K562 (cell line): ENCODE data around the gene OR2F1. TPM values are rescaled to one million over a fixed set of nuclear protein-coding genes. Genes with fewer than 3 reads are reported as not detected.

Experiments used
- ATAC-seq: fragments of 200-7000 bp; cut with Tn5 transposase; 3 replicates; pipeline ENCODE4 v1.9.1; 2020; ENCODE audit warnings: moderate library complexity
- BruUV-seq: library from RNA; stranded (reverse); fragments of 400-500 nt; replicated peaks from 2 replicates; lab custom pipeline; 2021; lab: Mats Ljungman, UMichigan
- CTCF ChIA-PET: fragments of 300-600 bp; formaldehyde crosslinking; extraction: SDS; loops from one replicate; lab custom pipeline; 2021; ENCODE audit warnings: low intra/inter-chr PET ratio; lab: Yijun Ruan, JAX
- POLR2A ChIA-PET: fragments of 300-600, 350-650 bp; sonication (Branson Sonifier 250); formaldehyde crosslinking; extraction: SDS; loops from one replicate; lab custom pipeline; 2021; ENCODE audit warnings: antibody characterized with exemption, inconsistent platforms; lab: Yijun Ruan, JAX
- DNase-seq, 4 experiments: peaks; one replicate each; pipeline versions ENCODE4 v3.0.0 to v3.0.0-alpha.2; 2011 to 2018; ENCODE audit warnings: low spot score in 3 of 4, mixed read lengths in 3 of 4; ENCODE audit errors: extremely low read depth in 1 of 4
- FAIRE-seq: peaks from 2 replicates; lab custom pipeline; 2011; peaks lifted over from hg19 to GRCh38; lab: Jason Lieb, UNC
- H2AFZ ChIP-seq: 2 replicates; pipeline ENCODE4 v1.6.0; 2011; ENCODE audit warnings: low read depth, low read length, control low read depth, inconsistent platforms
- H3K27ac ChIP-seq: fragments of 200-600 bp; 3 replicates; pipeline ENCODE4 v1.8.0; 2011; ENCODE audit warnings: low read depth, mild to moderate bottlenecking, control low read depth, inconsistent platforms, low read length, moderate library complexity, mixed read lengths; ENCODE audit errors: extremely low read depth
- H3K27me3 ChIP-seq, 2 experiments: fragments of 300-600 bp in 1 of 2; 2 replicates in 1 of 2; 3 replicates in 1 of 2; pipeline versions ENCODE4 v1.6.0 to v1.8.0; 2011; ENCODE audit warnings: inconsistent platforms in 2 of 2, low read length in 2 of 2, mild to moderate bottlenecking in 1 of 2, mixed read lengths in 1 of 2, moderate library complexity in 1 of 2; ENCODE audit not compliant: control insufficient read depth in 2 of 2, insufficient read depth in 2 of 2
- H3K36me3 ChIP-seq: fragments of 300-600 bp; 3 replicates; pipeline ENCODE4 v1.8.0; 2011; ENCODE audit warnings: mild to moderate bottlenecking, low read length, inconsistent platforms; ENCODE audit not compliant: control insufficient read depth, insufficient read depth
- H3K4me1 ChIP-seq, 2 experiments: fragments of 200-600 bp in 1 of 2; replicated peaks in 1 of 2; 2 replicates in 1 of 2; 3 replicates in 1 of 2; pipeline versions ENCODE4 v1.5.1 to v1.8.0; 2011; ENCODE audit warnings: inconsistent platforms in 2 of 2, low read length in 2 of 2, mild to moderate bottlenecking in 1 of 2, mixed read lengths in 1 of 2, moderate library complexity in 1 of 2; ENCODE audit not compliant: control insufficient read depth in 2 of 2, insufficient read depth in 2 of 2
- H3K4me2 ChIP-seq: 2 replicates; pipeline ENCODE4 v1.6.1; 2011; ENCODE audit warnings: low read length, control low read depth, inconsistent platforms, mixed read lengths; ENCODE audit not compliant: insufficient read depth
- H3K4me3 ChIP-seq: fragments of 200-600 bp; sonication (generic), shearing (Covaris generic); 2 replicates; pipeline ENCODE4 v1.5.1; 2016; ENCODE audit warnings: control low read depth, inconsistent platforms
- H3K79me2 ChIP-seq: fragments of 200-600 bp; 3 replicates; pipeline ENCODE4 v1.8.0; 2011; ENCODE audit warnings: low read length, inconsistent platforms; ENCODE audit not compliant: control insufficient read depth, insufficient read depth
- H3K9ac ChIP-seq, 2 experiments: 2 replicates each; pipeline versions ENCODE4 v1.6.0 to v1.6.1; 2011; ENCODE audit warnings: low read depth in 2 of 2, low read length in 2 of 2, control low read depth in 1 of 2, inconsistent platforms in 1 of 2, mild to moderate bottlenecking in 1 of 2, mixed read lengths in 1 of 2; ENCODE audit not compliant: insufficient read depth in 1 of 2
- H3K9me1 ChIP-seq: one replicate; pipeline ENCODE4 v1.6.0; 2011; ENCODE audit warnings: inconsistent platforms, mild to moderate bottlenecking, low read length, moderate library complexity; ENCODE audit not compliant: control insufficient read depth, insufficient read depth
- H3K9me3 ChIP-seq: replicated peaks from 2 replicates; pipeline ENCODE4 v1.5.1; 2011; ENCODE audit warnings: low read depth, low read length, inconsistent platforms; ENCODE audit not compliant: control insufficient read depth, insufficient read depth
- H4K20me1 ChIP-seq: replicated peaks from 2 replicates; pipeline ENCODE4 v1.6.1; 2011; ENCODE audit warnings: low read length, inconsistent platforms, mixed read lengths; ENCODE audit not compliant: control insufficient read depth, insufficient read depth
- ARID2 ChIP-seq: fragments of 450-650 bp; IDR thresholded peaks from 2 replicates; pipeline ENCODE4 v1.6.1; 2017; ENCODE audit warnings: antibody characterized with exemption, mild to moderate bottlenecking
- CREB3 ChIP-seq: fragments of 450-650 bp; conservative IDR thresholded peaks from 2 replicates; pipeline ENCODE4 v1.6.1; 2016; ENCODE audit warnings: missing genetic modification characterization, low read depth, mild to moderate bottlenecking, missing compliant biosample characterization, moderate library complexity
- CXXC5 ChIP-seq: fragments of 250-450 bp; sonication (Bioruptor Pico); IDR thresholded peaks from 2 replicates; pipeline ENCODE4 v1.8.0; 2022; ENCODE audit warnings: inconsistent platforms, mild to moderate bottlenecking, moderate library complexity
- EP400 ChIP-seq: fragments of 450-650 bp; IDR thresholded peaks from 2 replicates; pipeline ENCODE4 v1.6.1; 2017; ENCODE audit warnings: antibody characterized with exemption, mild to moderate bottlenecking, moderate library complexity
- EWSR1 ChIP-seq: fragments of 450-650 bp; IDR thresholded peaks from 2 replicates; pipeline ENCODE4 v1.6.1; 2018; ENCODE audit warnings: borderline replicate concordance, mild to moderate bottlenecking, low read depth, moderate library complexity; ENCODE audit not compliant: partially characterized antibody
- EZH2 ChIP-seq: IDR thresholded peaks from 2 replicates; pipeline ENCODE4 v1.6.1; 2012; ENCODE audit warnings: low read depth, mild to moderate bottlenecking, inconsistent platforms, low read length, borderline replicate concordance
- FIP1L1 ChIP-seq: fragments of 200-400 bp; formaldehyde crosslinking; IDR thresholded peaks from 2 replicates; pipeline ENCODE4 v1.6.1; 2018; ENCODE audit warnings: mild to moderate bottlenecking, low read depth, low read length; ENCODE audit not compliant: poor library complexity, severe bottlenecking
- FOXA1 ChIP-seq: fragments of 450-650 bp; IDR thresholded peaks from 2 replicates; pipeline ENCODE4 v1.6.1; 2016; ENCODE audit warnings: mild to moderate bottlenecking, borderline replicate concordance
- FOXJ3 ChIP-seq: sonication (generic); formaldehyde crosslinking; IDR thresholded peaks from 2 replicates; pipeline ENCODE4 v1.4.0; 2020; ENCODE audit warnings: mild to moderate bottlenecking, missing genetic modification reagents
- HEY1 ChIP-seq: fragments of 250-450 bp; sonication (Bioruptor Pico); IDR thresholded peaks from 2 replicates; pipeline ENCODE4 v1.5.0; 2020; ENCODE audit warnings: mild to moderate bottlenecking, moderate library complexity, borderline replicate concordance
- JUNB ChIP-seq: fragments of 450-650 bp; formaldehyde crosslinking; conservative IDR thresholded peaks from 2 replicates; pipeline ENCODE4 v1.4.0; 2020; ENCODE audit warnings: mild to moderate bottlenecking
- MCM7 ChIP-seq, 2 experiments: fragments of 450-650 bp; IDR thresholded peaks; 2 replicates each; pipeline ENCODE4 v1.6.1; 2016 to 2018
- NCOA1 ChIP-seq: fragments of 450-650 bp; IDR thresholded peaks from 2 replicates; pipeline ENCODE4 v1.6.1; 2016; ENCODE audit warnings: low read depth
- PHB2 ChIP-seq: fragments of 450-650 bp; IDR thresholded peaks from 2 replicates; pipeline ENCODE4 v1.6.1; 2017; ENCODE audit warnings: low read depth
- RFX7 ChIP-seq: fragments of 250-450 bp; sonication (Bioruptor Pico); IDR thresholded peaks from 2 replicates; pipeline ENCODE4 v1.5.1; 2021; ENCODE audit warnings: mild to moderate bottlenecking
- TCF15 ChIP-seq: fragments of 250-450 bp; sonication (Bioruptor Pico); IDR thresholded peaks from 2 replicates; pipeline ENCODE4 v1.8.0; 2022; ENCODE audit warnings: moderate library complexity, mild to moderate bottlenecking, inconsistent platforms
- TCFL5 ChIP-seq: fragments of 250-450 bp; sonication (Bioruptor Pico); conservative IDR thresholded peaks from 2 replicates; pipeline ENCODE4 v1.6.1; 2021; ENCODE audit warnings: mild to moderate bottlenecking, moderate library complexity, matching md5 sums
- UBTF ChIP-seq, 2 experiments: IDR thresholded peaks; 2 replicates each; pipeline ENCODE4 v1.6.1; 2012; ENCODE audit warnings: improper control_type of control experiment in 2 of 2, low read depth in 2 of 2, low read length in 2 of 2, borderline replicate concordance in 1 of 2
- ZBTB9 ChIP-seq: fragments of 450-650 bp; formaldehyde crosslinking; IDR thresholded peaks from 2 replicates; pipeline ENCODE4 v1.4.0; 2020; ENCODE audit warnings: mild to moderate bottlenecking, moderate library complexity
- ZKSCAN3 ChIP-seq: fragments of 250-450 bp; sonication (Bioruptor Pico); IDR thresholded peaks from 2 replicates; pipeline ENCODE4 v1.4.0; 2020
- WGBS: fragments of 100-300 bp; shearing (Covaris generic); methylation state at CpG from one replicate; pipeline ENCODE4 v1.1.6; 2016; ENCODE audit warnings: low coverage, mixed read lengths; ENCODE audit not compliant: insufficient coverage; ENCODE audit errors: missing lambda C conversion rate; 5-methylcytosine and 5-hydroxymethylcytosine counted together
- in situ Hi-C: fragments of 300-500 bp; cut with MboI; formaldehyde crosslinking; loops from 4 replicates; pipeline ENCODE4 v1.15.0; 2018; ENCODE audit warnings: inconsistent platforms, mixed read lengths
- intact Hi-C: fragments of 100-400 bp; cut with micrococcal nuclease; formaldehyde crosslinking; loops from 2 replicates; pipeline ENCODE4 v1.14.2; 2022
- polyA plus RNA-seq, 8 experiments: library from polyadenylated mRNA; depleted of rRNA in 4 of 8; stranded (reverse) in 5 of 8; unstranded in 3 of 8; fragments of >200 nt; fragmentation: Nextera tagmentation in 2 of 8; fragmentation: Illumina TruSeq in 1 of 8; extraction: Ambion mirVana in 2 of 8; extraction: Trizol in 1 of 8; gene quantifications; 2 replicates each; pipeline versions ENCODE4 v1.2.1 to v1.2.3, GENCODE V29; 2011 to 2014; ENCODE audit warnings: inconsistent platforms in 1 of 8, missing spikeins in 1 of 8
- total RNA-seq, 7 experiments: library from RNA; depleted of rRNA in 6 of 7; stranded (reverse); fragments of >200 nt in 6 of 7; fragmentation: Illumina TruSeq in 2 of 7; extraction: Trizol in 2 of 7; gene quantifications; 2 replicates each; pipeline versions ENCODE4 v1.2.1 to v1.2.3, GENCODE V29; 2011 to 2021; ENCODE audit warnings: low replicate concordance in 1 of 7

OR2F1 gene
- total and polyA plus RNA-seq, 9 of the 15 experiments (the other 6 are each of a cell fraction or from before 2014, with no cell fraction given): not detected

- CTCF ChIA-PET: no interaction called here
- no TSS peak for BruUV-seq
These were observed 46.9 kb downstream of the OR2F1 start for GRCh38 chr7:144001543-144001942.

More at GRCh38 chr7:144001543-144001942, 46.9 kb downstream of the OR2F1 start:
- Histone ChIP-seq H3K4me1 (no peaks in the 10 kb centered on the region), H3K27ac (no peak overlapping the region), H3K4me2 (no peak overlapping the region), H3K79me2 (no peaks in the 10 kb centered on the region), H3K27me3 (peaks cover 0 to 5% of the 10 kb centered on the region in 2 experiments; a peak in 1 of 5 replicates), H3K9ac (no peak overlapping the region), H4K20me1 (no peaks in the 10 kb centered on the region), H3K4me3 (no peak overlapping the region), H2AFZ (no peak overlapping the region), H3K9me1 (no peaks in the 10 kb centered on the region), H3K9me3 (no peaks in the 10 kb centered on the region), H3K36me3 (no peaks in the 10 kb centered on the region)
- intact Hi-C loops: no loop called here
- DNase-seq (no peak), ATAC-seq (no peak), FAIRE-seq (no peak)
- no peak for TF ChIP-seq HEY1 (CRISPR knock-in tag)
- no peak for TF ChIP-seq CREB3 (tag)
- TF ChIP-seq EWSR1: no peak
- no peak for TF ChIP-seq ARID2
- no peak for TF ChIP-seq CXXC5 (CRISPR knock-in tag)
- TF ChIP-seq EZH2: no peak
- TF ChIP-seq ZKSCAN3 (CRISPR knock-in tag): no peak
- TF ChIP-seq TCF15 (CRISPR knock-in tag): no peak
- no peak for TF ChIP-seq JUNB (CRISPR knock-in tag)
- TF ChIP-seq ZBTB9 (CRISPR knock-in tag): no peak
- TF ChIP-seq EP400: no peak
- TF ChIP-seq TCFL5 (CRISPR knock-in tag): no peak
- no peak for TF ChIP-seq FOXJ3
- TF ChIP-seq MCM7 (IDR thresholded peaks at IDR 0.05): no peak
- TF ChIP-seq NCOA1: no peak
- no peak for TF ChIP-seq PHB2
- no peak for TF ChIP-seq UBTF (IDR thresholded peaks at IDR 0.05; ENCODE audit: borderline replicate concordance in 1 of 2, low read depth in 2 of 2, low read length in 2 of 2)
- no peak for TF ChIP-seq FOXA1
- no peak for TF ChIP-seq RFX7 (CRISPR knock-in tag)
- TF ChIP-seq FIP1L1: no peak
- in situ Hi-C loops: no loop called here
- 5% methylated on average over 3 of the region's 3 CpGs for WGBS
- POLR2A ChIA-PET: no interaction called here
